MM.1S (cell line): ENCODE measurements around the gene ING4.

ENCODE experiments used
- DNase-seq: peaks from one replicate; pipeline ENCODE4 v3.0.0-alpha.2; 2015
- H2AFZ ChIP-seq: fragments of 300-600 bp; sonication (generic); 2 replicates; pipeline ENCODE4 v1.6.0; 2016; ENCODE audit warnings: antibody characterized with exemption, low read length
- H3F3A ChIP-seq: fragments of 300-600 bp; sonication (generic); 2 replicates; pipeline ENCODE4 v1.6.1; 2016; ENCODE audit warnings: mild to moderate bottlenecking, antibody characterized with exemption, low read length, moderate library complexity, mixed read lengths; ENCODE audit not compliant: insufficient read depth
- H3K27ac ChIP-seq: fragments of 300-600 bp; sonication (generic); 2 replicates; pipeline ENCODE4 v1.5.1; 2016; ENCODE audit warnings: mild to moderate bottlenecking, low read length
- H3K27me3 ChIP-seq: fragments of 300-600 bp; sonication (generic); replicated peaks from 2 replicates; pipeline ENCODE4 v1.6.0; 2016; ENCODE audit warnings: low read length; ENCODE audit not compliant: insufficient read depth
- H3K36me3 ChIP-seq: fragments of 300-600 bp; sonication (generic); replicated peaks from 2 replicates; pipeline ENCODE4 v1.6.1; 2016; ENCODE audit warnings: mild to moderate bottlenecking, low read length, mixed read lengths; ENCODE audit not compliant: insufficient read depth
- H3K4me1 ChIP-seq: fragments of 300-600 bp; sonication (generic); 2 replicates; pipeline ENCODE4 v1.6.1; 2016; ENCODE audit warnings: low read length, mixed read lengths
- H3K4me2 ChIP-seq: fragments of 300-600 bp; sonication (generic); 2 replicates; pipeline ENCODE4 v1.6.0; 2016; ENCODE audit warnings: low read depth, low read length
- H3K4me3 ChIP-seq: fragments of 300-600 bp; sonication (generic); 2 replicates; pipeline ENCODE4 v1.5.1; 2016; ENCODE audit warnings: low read length, mixed read lengths
- H3K79me2 ChIP-seq: fragments of 300-600 bp; sonication (generic); 2 replicates; pipeline ENCODE4 v1.6.1; 2016; ENCODE audit warnings: mixed run types, low read length, mixed read lengths
- H3K9ac ChIP-seq: fragments of 300-600 bp; sonication (generic); 2 replicates; pipeline ENCODE4 v1.6.1; 2016; ENCODE audit warnings: low read length, mixed read lengths
- H3K9me2 ChIP-seq: fragments of 300-600 bp; sonication (generic); replicated peaks from 2 replicates; pipeline ENCODE4 v1.6.1; 2016; ENCODE audit warnings: mild to moderate bottlenecking, low read length, mixed read lengths; ENCODE audit not compliant: insufficient read depth
- H3K9me3 ChIP-seq: fragments of 300-600 bp; sonication (generic); replicated peaks from 2 replicates; pipeline ENCODE4 v1.6.1; 2016; ENCODE audit warnings: mild to moderate bottlenecking, low read length, mixed read lengths; ENCODE audit not compliant: insufficient read depth
- H4K20me1 ChIP-seq: fragments of 300-600 bp; sonication (generic); 2 replicates; pipeline ENCODE4 v1.6.1; 2016; ENCODE audit warnings: mild to moderate bottlenecking, low read length, moderate library complexity, mixed read lengths; ENCODE audit not compliant: insufficient read depth
- CTCF ChIP-seq: fragments of 300-600 bp; sonication (generic); IDR thresholded peaks from 2 replicates; pipeline ENCODE4 v1.5.1; 2016; ENCODE audit warnings: antibody characterized with exemption, low read length, mixed read lengths
- EZH2 ChIP-seq: fragments of 300-600 bp; sonication (generic); optimal IDR thresholded peaks from 2 replicates; pipeline ENCODE3; 2017; ENCODE audit warnings: low read depth, mild to moderate bottlenecking, antibody characterized with exemption, low read length, mixed read lengths
- EZH2phosphoT487 ChIP-seq: fragments of 300-600 bp; sonication (generic); IDR thresholded peaks from 2 replicates; pipeline ENCODE4 v1.6.1; 2018; ENCODE audit warnings: antibody characterized with exemption, low read length

ING4 gene

GRCh38 chr12:6699259-6699988 lies 36.5 kb upstream of the ING4 start:
- H3K4me1 ChIP-seq, result no peaks in the 10 kb centered on the region
- H3K9me3 ChIP-seq, result no peaks in the 10 kb centered on the region
- no peak overlapping the region for H3K4me2 ChIP-seq
- no peaks in the 10 kb centered on the region for H3K36me3 ChIP-seq
- H3K4me3 ChIP-seq, result no peak overlapping the region
- no peaks in the 10 kb centered on the region for H3K79me2 ChIP-seq
- H3K9ac ChIP-seq, result no peak overlapping the region
- H3K27ac ChIP-seq, result no peak overlapping the region
- no peak for DNase-seq
- H3K27me3 ChIP-seq, result peaks cover 95% of the 10 kb centered on the region
- no peak overlapping the region for H2AFZ ChIP-seq
- no peaks in the 10 kb centered on the region for H3F3A ChIP-seq
- H3K9me2 ChIP-seq, result no peaks in the 10 kb centered on the region
- no peak for TF ChIP-seq EZH2phosphoT487
- peak; percentile 74 for TF ChIP-seq EZH2
- TF ChIP-seq CTCF, result no peak
- no peaks in the 10 kb centered on the region for H4K20me1 ChIP-seq

GRCh38 chr12:6698352-6699046 lies 35.6 kb upstream of the ING4 start:
- no peaks in the 10 kb centered on the region for H3K36me3 ChIP-seq
- TF ChIP-seq CTCF, result no peak
- no peak for TF ChIP-seq EZH2phosphoT487
- TF ChIP-seq EZH2, result no peak
- no peaks in the 10 kb centered on the region for H4K20me1 ChIP-seq
- H3K4me2 ChIP-seq, result no peak overlapping the region
- H3K9me3 ChIP-seq, result no peaks in the 10 kb centered on the region
- DNase-seq, result no peak
- H3F3A ChIP-seq, result no peaks in the 10 kb centered on the region
- H3K27ac ChIP-seq, result no peak overlapping the region
- H2AFZ ChIP-seq, result no peak overlapping the region
- H3K79me2 ChIP-seq, result no peaks in the 10 kb centered on the region
- no peak overlapping the region for H3K9ac ChIP-seq
- H3K4me3 ChIP-seq, result no peak overlapping the region
- no peaks in the 10 kb centered on the region for H3K4me1 ChIP-seq
- peaks cover 90% of the 10 kb centered on the region for H3K27me3 ChIP-seq
- no peaks in the 10 kb centered on the region for H3K9me2 ChIP-seq

- H3K9me3 ChIP-seq, result no peaks in the 10 kb centered on the region
- no peaks in the 10 kb centered on the region for H3K36me3 ChIP-seq
- no peak for DNase-seq
- no peak overlapping the region for H3K27ac ChIP-seq
- no peaks in the 10 kb centered on the region for H4K20me1 ChIP-seq
- H3K4me1 ChIP-seq, result no peaks in the 10 kb centered on the region
- H3K9me2 ChIP-seq, result no peaks in the 10 kb centered on the region
- peaks cover 82% of the 10 kb centered on the region for H3K27me3 ChIP-seq
- no peak overlapping the region for H3K4me2 ChIP-seq
- no peaks in the 10 kb centered on the region for H3K79me2 ChIP-seq
- TF ChIP-seq EZH2, result no peak
- TF ChIP-seq CTCF, result peak; percentile 38
- no peak for TF ChIP-seq EZH2phosphoT487
- no peak overlapping the region for H3K9ac ChIP-seq
- H3K4me3 ChIP-seq, result no peak overlapping the region
- no peak overlapping the region for H2AFZ ChIP-seq
- no peaks in the 10 kb centered on the region for H3F3A ChIP-seq
These were observed 34.8 kb upstream of the ING4 start for GRCh38 chr12:6697584-6698351.
